Measurements from ENCODE around the gene CLK2. TPM values are rescaled to one million over a fixed set of nuclear protein-coding genes. Genes with fewer than 3 reads are reported as not detected.

Gene CLK2
- total and polyA plus RNA-seq, 2 experiments from 2014 or later: 27.2 to 54.6 TPM

GRCh38 chr1:155301342-155301841 lies 28.1 kb upstream of the CLK2 start, which contains the start of gene PKLR:
Gene PKLR (minus strand): TSS chr1:155301438. CDS start chr1:155301395, 43 bp downstream.
- Mint-ChIP-seq H3K9me3 (no peaks in the 10 kb centered on the region), H3K4me3 (no peak within 1 kb of the TSS; the same call in 2 of the 3 replicates), H3K27ac (no peak within 1 kb of the TSS), H3K4me1 (peaks cover 21% of the 10 kb centered on the region), H3K36me3 (ENCODE audit: low read depth) (no peaks in the 10 kb centered on the region), H3K27me3 (ENCODE audit: insufficient read depth, low read depth, poor library complexity) (peaks cover 13% of the 10 kb centered on the region)
- Histone ChIP-seq H3K4me3 (no peak within 1 kb of the TSS), H3K27ac (ENCODE audit: low read depth) (no peak within 1 kb of the TSS), H3K9me2 (ENCODE audit: insufficient read depth) (no peaks in the 10 kb centered on the region), H3K36me3 (ENCODE audit: insufficient read depth) (no peaks in the 10 kb centered on the region), H3K79me2 (replicated peaks; ENCODE audit: insufficient read depth) (no peaks in the 10 kb centered on the region), H2AFZ (peak within 1 kb of the TSS; percentile 76), H3K4me1 (ENCODE audit: insufficient read depth) (peaks cover 13% of the 10 kb centered on the region), H3F3A (replicated peaks; ENCODE audit: low read depth) (0 out of 2 replicates have a peak, but pooled peaks cover 8% of the 10 kb centered on the region), H4K20me1 (replicated peaks; ENCODE audit: insufficient read depth) (no peaks in the 10 kb centered on the region), H3K4me2 (no peak within 1 kb of the TSS), H3K27me3 (ENCODE audit: insufficient read depth) (peaks cover under 1% of the 10 kb centered on the region; the same call in 1 of the 2 replicates)
- ATAC-seq (no peak), DNase-seq (ENCODE audit: low spot score) (no peak)
- TF ChIP-seq POLR2AphosphoS5 (IDR thresholded peaks at IDR 0.05; ENCODE audit: low read depth) (no peak), ZNF462 (CRISPR knock-in tag; IDR thresholded peaks at IDR 0.05) (no peak), STAT1 (IDR thresholded peaks at IDR 0.05; ENCODE audit: unreplicated experiment) (no peak), EZH2phosphoT487 (IDR thresholded peaks at IDR 0.05; ENCODE audit: unreplicated experiment) (no peak), ZNF331 (CRISPR knock-in tag; IDR thresholded peaks at IDR 0.05; ENCODE audit: low read depth) (no peak), ZNF114 (CRISPR knock-in tag; IDR thresholded peaks at IDR 0.05) (no peak), CREB1 (CRISPR knock-in tag; IDR thresholded peaks at IDR 0.05; ENCODE audit: low read depth) (no peak), NANOG (IDR thresholded peaks at IDR 0.05; ENCODE audit: borderline replicate concordance) (no peak), EZH2 (IDR thresholded peaks at IDR 0.05; ENCODE audit: low read depth, unreplicated experiment) (no peak), ETS1 (IDR thresholded peaks at IDR 0.05) (no peak), JUNB (IDR thresholded peaks at IDR 0.05; ENCODE audit: unreplicated experiment) (no peak), REST (IDR thresholded peaks at IDR 0.05; ENCODE audit: unreplicated experiment) (no peak), CTCF (conservative IDR thresholded peaks at IDR 0.05; ENCODE audit: low read depth in 2 of 2) (no peak)
